HEK293 (cell line): Measurements from ENCODE around the gene KCTD21.

Source experiments
- ATF2 ChIP-seq: fragments of 450-650 bp; formaldehyde crosslinking; IDR thresholded peaks from 2 replicates; pipeline ENCODE4 v1.5.1; 2016; ENCODE audit warnings: missing biosample characterization, missing genetic modification characterization, low read depth
- CTCF ChIP-seq: fragments of 450-650 bp; formaldehyde crosslinking; IDR thresholded peaks from 2 replicates; pipeline ENCODE4 v1.5.1; 2016; ENCODE audit warnings: missing biosample characterization, missing genetic modification characterization
- GFI1B ChIP-seq: fragments of 450-650 bp; formaldehyde crosslinking; IDR thresholded peaks from 2 replicates; pipeline ENCODE4 v1.5.1; 2016; ENCODE audit warnings: missing biosample characterization, missing genetic modification characterization
- HIC1 ChIP-seq: fragments of 450-650 bp; formaldehyde crosslinking; IDR thresholded peaks from 2 replicates; pipeline ENCODE4 v1.5.1; 2016; ENCODE audit warnings: missing biosample characterization, missing genetic modification characterization
- SALL2 ChIP-seq: fragments of 450-650 bp; formaldehyde crosslinking; IDR thresholded peaks from 2 replicates; pipeline ENCODE4 v1.5.0; 2017; ENCODE audit warnings: missing biosample characterization, mild to moderate bottlenecking, missing genetic modification characterization, borderline replicate concordance
- SP7 ChIP-seq: fragments of 450-650 bp; formaldehyde crosslinking; IDR thresholded peaks from 2 replicates; pipeline ENCODE4 v1.5.1; 2016; ENCODE audit warnings: missing biosample characterization, missing genetic modification characterization
- TCF7L2 ChIP-seq: IDR thresholded peaks from 2 replicates; pipeline ENCODE4 v1.6.1; 2011; ENCODE audit warnings: low read depth, mild to moderate bottlenecking, inconsistent platforms, low read length, moderate library complexity, borderline replicate concordance
- YY1 ChIP-seq: fragments of 450-650 bp; formaldehyde crosslinking; IDR thresholded peaks from 2 replicates; pipeline ENCODE4 v1.5.1; 2018; ENCODE audit warnings: missing biosample characterization, missing genetic modification characterization
- ZBTB6 ChIP-seq: fragments of 450-650 bp; formaldehyde crosslinking; IDR thresholded peaks from 2 replicates; pipeline ENCODE4 v1.5.1; 2017; ENCODE audit warnings: missing biosample characterization, missing genetic modification characterization
- ZFP3 ChIP-seq: fragments of 450-650 bp; formaldehyde crosslinking; IDR thresholded peaks from 2 replicates; pipeline ENCODE4 v1.5.1; 2016; ENCODE audit warnings: low read depth, missing biosample characterization, missing genetic modification characterization
- ZFP41 ChIP-seq: fragments of 450-650 bp; formaldehyde crosslinking; IDR thresholded peaks from 2 replicates; pipeline ENCODE4 v1.5.1; 2016; ENCODE audit warnings: missing biosample characterization, missing genetic modification characterization, borderline replicate concordance
- ZNF157 ChIP-seq: fragments of 450-650 bp; formaldehyde crosslinking; IDR thresholded peaks from 2 replicates; pipeline ENCODE4 v1.5.1; 2016; ENCODE audit warnings: missing biosample characterization, missing genetic modification characterization
- ZNF366 ChIP-seq: fragments of 450-650 bp; formaldehyde crosslinking; conservative IDR thresholded peaks from 2 replicates; pipeline ENCODE4 v1.5.1; 2016; ENCODE audit warnings: missing biosample characterization, missing genetic modification characterization
- ZNF837 ChIP-seq: fragments of 450-650 bp; formaldehyde crosslinking; IDR thresholded peaks from 2 replicates; pipeline ENCODE4 v1.5.1; 2016; ENCODE audit warnings: missing biosample characterization, missing genetic modification characterization

GRCh38 chr11:78194490-78194889, 6.1 kb upstream of the KCTD21 start:
- TF ChIP-seq CTCF (no peak), ZFP41 (tag by site-specific recombination) (no peak), SP7 (tag by site-specific recombination) (no peak), ZNF837 (tag by site-specific recombination) (no peak), ATF2 (no peak), ZNF366 (tag by site-specific recombination) (no peak), HIC1 (no peak), ZFP3 (tag by site-specific recombination) (no peak), SALL2 (tag by site-specific recombination) (no peak), ZBTB6 (no peak), TCF7L2 (no peak), ZNF157 (tag by site-specific recombination) (no peak), YY1 (no peak), GFI1B (tag by site-specific recombination) (no peak)
